Measurements from ENCODE around the gene HSD17B3.

GRCh38 chr9:96338299-96338698 lies 36.3 kb upstream of the HSD17B3 start:
- TF ChIP-seq, protein P1, sequence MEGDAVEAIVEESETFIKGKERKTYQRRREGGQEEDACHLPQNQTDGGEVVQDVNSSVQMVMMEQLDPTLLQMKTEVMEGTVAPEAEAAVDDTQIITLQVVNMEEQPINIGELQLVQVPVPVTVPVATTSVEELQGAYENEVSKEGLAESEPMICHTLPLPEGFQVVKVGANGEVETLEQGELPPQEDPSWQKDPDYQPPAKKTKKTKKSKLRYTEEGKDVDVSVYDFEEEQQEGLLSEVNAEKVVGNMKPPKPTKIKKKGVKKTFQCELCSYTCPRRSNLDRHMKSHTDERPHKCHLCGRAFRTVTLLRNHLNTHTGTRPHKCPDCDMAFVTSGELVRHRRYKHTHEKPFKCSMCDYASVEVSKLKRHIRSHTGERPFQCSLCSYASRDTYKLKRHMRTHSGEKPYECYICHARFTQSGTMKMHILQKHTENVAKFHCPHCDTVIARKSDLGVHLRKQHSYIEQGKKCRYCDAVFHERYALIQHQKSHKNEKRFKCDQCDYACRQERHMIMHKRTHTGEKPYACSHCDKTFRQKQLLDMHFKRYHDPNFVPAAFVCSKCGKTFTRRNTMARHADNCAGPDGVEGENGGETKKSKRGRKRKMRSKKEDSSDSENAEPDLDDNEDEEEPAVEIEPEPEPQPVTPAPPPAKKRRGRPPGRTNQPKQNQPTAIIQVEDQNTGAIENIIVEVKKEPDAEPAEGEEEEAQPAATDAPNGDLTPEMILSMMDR (IDR thresholded peaks at IDR 0.05), result no peak
- TF ChIP-seq POLR2A (IDR thresholded peaks at IDR 0.05), result no peak

Measured in heart left ventricle (tissue), 13 donors.